ENCODE results near the gene SIMC1. TPM values are rescaled to one million over a fixed set of nuclear protein-coding genes. Genes with fewer than 3 reads are reported as not detected.
"Not testable (repeated sequence)": the region's sequence is repeated elsewhere in the genome, so short reads cannot be mapped to it uniquely, and the experiment has no call there.

Gene SIMC1
- total RNA-seq, 3 donors from 2014 or later (not counting 1 experiment from before 2014, with no cell fraction given) = 19.6 to 30.2 (median 27.8) TPM

DNA sequence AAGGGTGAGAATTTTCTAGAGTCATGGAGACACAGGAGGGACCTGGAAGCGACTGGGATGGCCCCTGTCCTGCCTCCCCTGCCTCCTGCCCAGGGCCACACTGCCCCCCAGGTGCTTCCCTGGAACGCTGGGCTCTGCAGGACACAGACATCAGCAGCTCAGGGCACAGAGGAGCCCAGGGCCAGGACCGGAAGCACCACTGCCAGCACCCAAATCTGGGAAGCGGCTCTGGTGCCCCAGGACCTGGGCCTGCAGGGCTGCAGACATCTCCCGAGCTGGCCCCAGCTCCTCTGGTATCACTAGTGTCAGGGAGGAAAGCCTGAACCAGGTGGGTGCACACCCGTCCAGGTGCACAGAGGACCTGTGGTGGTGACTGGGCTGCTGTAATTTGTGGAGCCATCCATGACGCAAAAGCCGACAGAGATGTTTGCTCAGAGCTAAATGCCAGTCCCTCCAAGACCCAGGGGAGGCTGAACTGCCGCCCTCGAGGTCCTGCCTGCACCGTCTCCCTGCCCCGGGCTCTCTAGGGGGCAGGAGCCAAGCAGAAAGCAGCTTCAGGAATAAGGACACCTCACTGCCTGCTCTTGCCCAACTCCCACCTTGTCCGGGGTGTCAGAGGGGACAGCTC lies 46.0 kb upstream of the SIMC1 start:
- H3K9me3 Mint-ChIP-seq = no peaks in the 10 kb centered on the region
- WGBS (ENCODE audit: insufficient coverage) = 78% methylated on average over 13 of the region's 13 CpGs

DNA sequence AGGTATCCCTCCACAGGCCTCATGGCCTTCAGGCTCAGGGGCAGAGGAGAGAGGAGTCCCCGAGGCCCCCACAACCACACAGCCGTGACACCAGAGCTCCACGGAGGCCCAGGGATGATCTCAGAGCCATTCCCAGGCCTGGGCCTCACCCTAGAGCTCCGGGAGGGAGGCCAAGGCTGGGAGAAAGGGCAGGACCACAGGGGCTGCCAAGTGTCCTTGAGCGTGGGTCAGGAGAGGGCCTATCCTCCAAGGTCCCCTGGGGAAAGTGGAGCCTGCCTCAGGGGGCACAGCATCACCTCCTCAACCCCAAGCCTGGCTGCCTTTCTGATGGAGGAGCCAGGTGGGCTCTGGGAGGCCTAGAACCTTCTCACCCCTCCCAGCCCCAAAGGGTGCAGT lies 45.5 kb upstream of the SIMC1 start:
- H3K27ac Mint-ChIP-seq; H3K9me3 Mint-ChIP-seq; H3K27ac ChIP-seq (ENCODE audit: low read length); H3K27me3 ChIP-seq (ENCODE audit: control insufficient read depth, insufficient read depth, low read length); H3K4me3 ChIP-seq (ENCODE audit: low read length); H3K36me3 ChIP-seq (ENCODE audit: control insufficient read depth, insufficient read depth, low read length); H3K9me3 ChIP-seq (ENCODE audit: control insufficient read depth, insufficient read depth, low read length); H3K36me3 Mint-ChIP-seq; ATAC-seq; H3K27me3 Mint-ChIP-seq (ENCODE audit: low read depth in 2 of 2); DNase-seq; H3K4me3 Mint-ChIP-seq; intact Hi-C loops (cut with micrococcal nuclease); H3K4me1 Mint-ChIP-seq; H3K4me1 ChIP-seq (ENCODE audit: control insufficient read depth, insufficient read depth, low read length): not testable (repeated sequence)
- 88% methylated on average over 4 of the region's 5 CpGs for WGBS (ENCODE audit: insufficient coverage)

More for the DNA sequence above, 46.0 kb upstream of the SIMC1 start:
- Mint-ChIP-seq H3K4me1 (no peaks in the 10 kb centered on the region), H3K27ac (no peak overlapping the region), H3K4me3 (no peak overlapping the region), H3K36me3 (no peaks in the 10 kb centered on the region), H3K27me3 (ENCODE audit: low read depth in 2 of 2) (peaks cover 0 to 2% of the 10 kb centered on the region in 2 donors)
- DNase-seq = no peak
- Histone ChIP-seq H3K4me3 (ENCODE audit: low read length) (no peak overlapping the region), H3K27me3 (ENCODE audit: control insufficient read depth, insufficient read depth, low read length) (no peaks in the 10 kb centered on the region), H3K4me1 (ENCODE audit: control insufficient read depth, insufficient read depth, low read length) (no peaks in the 10 kb centered on the region), H3K36me3 (ENCODE audit: control insufficient read depth, insufficient read depth, low read length) (no peaks in the 10 kb centered on the region), H3K9me3 (ENCODE audit: control insufficient read depth, insufficient read depth, low read length) (no peaks in the 10 kb centered on the region), H3K27ac (ENCODE audit: low read length) (no peak overlapping the region)
- no peak for ATAC-seq
- intact Hi-C loops (cut with micrococcal nuclease) = no loop called here
- TF ChIP-seq, protein P1, sequence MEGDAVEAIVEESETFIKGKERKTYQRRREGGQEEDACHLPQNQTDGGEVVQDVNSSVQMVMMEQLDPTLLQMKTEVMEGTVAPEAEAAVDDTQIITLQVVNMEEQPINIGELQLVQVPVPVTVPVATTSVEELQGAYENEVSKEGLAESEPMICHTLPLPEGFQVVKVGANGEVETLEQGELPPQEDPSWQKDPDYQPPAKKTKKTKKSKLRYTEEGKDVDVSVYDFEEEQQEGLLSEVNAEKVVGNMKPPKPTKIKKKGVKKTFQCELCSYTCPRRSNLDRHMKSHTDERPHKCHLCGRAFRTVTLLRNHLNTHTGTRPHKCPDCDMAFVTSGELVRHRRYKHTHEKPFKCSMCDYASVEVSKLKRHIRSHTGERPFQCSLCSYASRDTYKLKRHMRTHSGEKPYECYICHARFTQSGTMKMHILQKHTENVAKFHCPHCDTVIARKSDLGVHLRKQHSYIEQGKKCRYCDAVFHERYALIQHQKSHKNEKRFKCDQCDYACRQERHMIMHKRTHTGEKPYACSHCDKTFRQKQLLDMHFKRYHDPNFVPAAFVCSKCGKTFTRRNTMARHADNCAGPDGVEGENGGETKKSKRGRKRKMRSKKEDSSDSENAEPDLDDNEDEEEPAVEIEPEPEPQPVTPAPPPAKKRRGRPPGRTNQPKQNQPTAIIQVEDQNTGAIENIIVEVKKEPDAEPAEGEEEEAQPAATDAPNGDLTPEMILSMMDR (IDR thresholded peaks at IDR 0.05) = no peak

DNA sequence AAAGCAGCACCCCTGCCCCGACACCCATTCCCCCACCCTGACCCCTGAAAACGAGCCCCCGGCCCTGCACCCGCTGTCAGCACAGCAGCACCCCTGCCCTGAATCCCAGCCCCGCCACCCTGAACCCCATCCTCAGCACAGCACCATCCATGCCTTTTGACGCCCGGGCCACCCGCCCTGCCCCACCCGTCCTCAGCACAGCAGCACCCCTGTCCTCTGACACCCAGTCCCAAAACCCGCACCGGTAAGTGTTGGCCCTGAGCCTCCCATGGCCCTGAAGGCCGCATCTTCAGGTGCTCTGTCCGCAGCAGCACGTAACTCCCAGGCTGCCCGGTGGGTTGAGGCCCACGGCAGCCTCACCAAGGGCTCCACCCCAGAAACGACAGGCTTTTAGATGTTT lies 44.6 kb upstream of the SIMC1 start:
- H3K27me3 ChIP-seq (ENCODE audit: control insufficient read depth, insufficient read depth, low read length); H3K36me3 Mint-ChIP-seq; H3K27ac Mint-ChIP-seq; H3K27me3 Mint-ChIP-seq (ENCODE audit: low read depth in 2 of 2); H3K9me3 Mint-ChIP-seq; H3K4me3 ChIP-seq (ENCODE audit: low read length); H3K27ac ChIP-seq (ENCODE audit: low read length); H3K9me3 ChIP-seq (ENCODE audit: control insufficient read depth, insufficient read depth, low read length); intact Hi-C loops (cut with micrococcal nuclease); DNase-seq; H3K36me3 ChIP-seq (ENCODE audit: control insufficient read depth, insufficient read depth, low read length); ATAC-seq; H3K4me1 ChIP-seq (ENCODE audit: control insufficient read depth, insufficient read depth, low read length); H3K4me3 Mint-ChIP-seq; H3K4me1 Mint-ChIP-seq: not testable (repeated sequence)
- 75% methylated on average over 17 of the region's 17 CpGs for WGBS (ENCODE audit: insufficient coverage)

DNA sequence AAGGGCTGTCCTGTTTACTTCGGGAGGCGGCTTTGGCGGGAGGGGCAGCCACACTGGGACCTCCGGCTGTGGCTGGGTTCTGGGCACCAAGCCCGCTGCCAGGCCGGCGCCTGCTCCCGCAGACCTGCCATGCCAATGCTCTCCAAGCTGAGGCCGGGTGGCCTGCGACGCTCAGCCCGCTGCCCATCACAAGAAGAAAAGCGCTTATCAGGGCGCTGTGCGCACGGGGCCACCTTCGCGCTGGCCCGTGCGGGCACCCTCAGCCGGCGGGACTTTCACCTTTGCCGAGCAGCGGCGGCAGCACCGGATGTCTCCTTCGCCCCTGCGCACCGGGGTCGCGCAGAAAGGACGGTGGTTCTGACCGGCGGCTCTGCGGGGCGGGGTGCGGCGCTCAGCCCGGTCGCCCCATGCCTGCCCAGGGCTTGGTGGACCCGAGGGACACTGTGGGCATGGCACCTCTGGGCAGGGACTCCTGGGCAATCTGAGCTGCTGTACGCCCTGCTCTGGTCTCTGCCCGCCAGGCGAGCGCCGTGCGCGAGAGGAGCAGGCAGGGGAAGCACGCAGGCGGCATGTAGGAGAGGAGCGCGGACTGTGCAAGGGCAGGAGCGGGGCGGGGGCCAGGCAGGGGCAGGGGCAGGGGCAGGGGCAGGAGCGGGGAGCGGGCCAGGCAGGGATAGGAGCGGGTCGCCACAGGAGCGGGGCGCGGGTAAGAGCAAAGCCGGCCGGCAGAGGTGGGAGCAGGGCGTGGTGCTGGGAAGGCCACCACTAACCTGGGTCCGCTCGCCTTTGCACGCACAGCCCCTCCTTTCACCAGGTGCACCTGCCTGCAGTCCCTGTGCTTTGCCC lies 43.8 kb upstream of the SIMC1 start:
- H3K27ac ChIP-seq (ENCODE audit: low read length); H3K36me3 ChIP-seq (ENCODE audit: control insufficient read depth, insufficient read depth, low read length); DNase-seq; H3K27me3 ChIP-seq (ENCODE audit: control insufficient read depth, insufficient read depth, low read length); H3K4me1 Mint-ChIP-seq; H3K36me3 Mint-ChIP-seq; H3K4me1 ChIP-seq (ENCODE audit: control insufficient read depth, insufficient read depth, low read length); intact Hi-C loops (cut with micrococcal nuclease); H3K27ac Mint-ChIP-seq; H3K9me3 ChIP-seq (ENCODE audit: control insufficient read depth, insufficient read depth, low read length); H3K9me3 Mint-ChIP-seq; H3K27me3 Mint-ChIP-seq (ENCODE audit: low read depth in 2 of 2): not testable (repeated sequence)
- H3K4me3 Mint-ChIP-seq = peak overlapping the region; percentile 28
- H3K4me3 ChIP-seq (ENCODE audit: low read length) = peak overlapping the region; percentile 22
- ATAC-seq = peak in 1 of 3 donors; percentile 55
- WGBS (ENCODE audit: insufficient coverage) = 7% methylated on average over 40 of the region's 67 CpGs

DNA sequence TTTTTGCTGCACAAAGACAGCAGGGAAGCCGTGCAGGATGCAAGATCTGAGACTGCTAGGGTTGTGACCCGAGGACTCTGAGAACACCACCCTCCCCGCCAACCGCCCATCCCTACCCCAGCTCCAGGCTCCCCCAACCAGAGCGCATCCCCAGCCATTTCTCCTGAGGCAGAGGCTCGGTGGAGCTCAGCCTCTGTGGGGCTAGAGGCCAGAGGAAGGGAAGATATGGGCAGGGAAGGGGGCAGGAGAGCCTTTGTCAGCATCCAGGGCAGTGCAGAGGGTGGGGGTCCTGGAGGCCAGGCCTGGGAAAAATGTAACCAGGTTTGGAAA lies 43.2 kb upstream of the SIMC1 start:
- H3K36me3 Mint-ChIP-seq; ATAC-seq; H3K9me3 ChIP-seq (ENCODE audit: control insufficient read depth, insufficient read depth, low read length); H3K36me3 ChIP-seq (ENCODE audit: control insufficient read depth, insufficient read depth, low read length); H3K4me3 Mint-ChIP-seq; H3K27ac Mint-ChIP-seq; H3K9me3 Mint-ChIP-seq; intact Hi-C loops (cut with micrococcal nuclease); DNase-seq; H3K27me3 ChIP-seq (ENCODE audit: control insufficient read depth, insufficient read depth, low read length); H3K27me3 Mint-ChIP-seq (ENCODE audit: low read depth in 2 of 2); H3K27ac ChIP-seq (ENCODE audit: low read length); H3K4me1 ChIP-seq (ENCODE audit: control insufficient read depth, insufficient read depth, low read length); H3K4me3 ChIP-seq (ENCODE audit: low read length); H3K4me1 Mint-ChIP-seq: not testable (repeated sequence)
- WGBS (ENCODE audit: insufficient coverage) = 0% methylated on average over 2 of the region's 6 CpGs

DNA sequence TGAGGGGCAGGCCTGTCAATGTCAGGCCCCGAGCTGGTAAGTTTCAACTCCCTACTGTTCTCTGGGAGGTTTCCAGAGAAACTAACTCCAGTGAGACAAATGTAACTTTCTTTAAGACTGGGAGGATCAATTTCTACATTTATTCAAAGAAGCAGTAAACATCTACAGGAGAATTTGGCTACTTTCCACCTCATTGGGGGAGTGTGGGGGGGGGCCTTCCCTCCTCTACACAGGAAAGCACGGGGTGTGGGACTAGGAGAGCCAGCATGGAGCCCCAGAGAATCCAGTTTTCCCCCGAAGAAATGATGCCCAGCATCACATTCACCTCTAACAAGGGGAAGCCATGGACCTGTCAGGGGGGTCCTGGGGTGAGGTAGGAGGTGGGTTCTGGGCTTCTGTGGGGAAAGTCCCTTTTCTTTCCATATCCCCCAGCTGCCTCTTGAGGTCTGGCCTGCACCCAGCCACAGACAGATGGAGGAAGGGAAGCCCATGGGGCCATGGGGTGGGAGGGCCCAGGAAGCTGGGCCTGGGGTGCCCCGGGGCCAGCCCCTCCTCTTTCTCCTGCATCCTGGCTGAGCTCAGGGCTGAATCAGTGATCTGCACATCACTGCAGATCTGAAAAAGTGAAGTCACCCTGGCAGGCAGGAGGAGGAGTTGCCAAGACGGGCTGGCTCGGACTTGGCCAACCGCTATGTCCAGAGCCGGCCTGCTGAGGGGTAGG lies 42.6 kb upstream of the SIMC1 start:
- ATAC-seq; H3K4me3 Mint-ChIP-seq; H3K27me3 ChIP-seq (ENCODE audit: control insufficient read depth, insufficient read depth, low read length): not testable (repeated sequence)

DNA sequence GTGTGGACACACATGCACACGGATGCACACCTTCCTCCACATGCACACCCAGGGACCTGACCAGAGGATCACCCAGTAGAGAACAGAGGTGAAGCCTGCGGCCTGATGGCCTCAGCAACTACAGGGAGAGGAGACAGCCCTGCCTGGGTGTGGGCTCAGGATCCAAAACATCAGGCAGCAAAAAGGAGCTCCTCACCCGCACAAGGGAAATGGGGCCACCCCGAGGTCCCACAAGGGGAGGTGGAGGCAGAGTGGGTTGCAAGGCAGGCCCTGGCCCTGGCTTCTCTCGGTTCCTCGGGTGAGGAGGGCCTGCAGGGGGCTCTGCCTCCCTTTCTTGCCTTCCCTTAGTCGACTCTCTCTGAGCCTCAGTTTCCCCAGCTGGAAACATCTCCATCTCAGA lies 41.4 kb upstream of the SIMC1 start:
- H3K27me3 Mint-ChIP-seq (ENCODE audit: low read depth in 2 of 2); DNase-seq; H3K27me3 ChIP-seq (ENCODE audit: control insufficient read depth, insufficient read depth, low read length); H3K36me3 Mint-ChIP-seq; H3K4me3 Mint-ChIP-seq; H3K4me1 ChIP-seq (ENCODE audit: control insufficient read depth, insufficient read depth, low read length); H3K27ac ChIP-seq (ENCODE audit: low read length); H3K36me3 ChIP-seq (ENCODE audit: control insufficient read depth, insufficient read depth, low read length); H3K9me3 Mint-ChIP-seq; H3K9me3 ChIP-seq (ENCODE audit: control insufficient read depth, insufficient read depth, low read length); intact Hi-C loops (cut with micrococcal nuclease); H3K4me3 ChIP-seq (ENCODE audit: low read length); ATAC-seq; H3K27ac Mint-ChIP-seq; H3K4me1 Mint-ChIP-seq: not testable (repeated sequence)
- WGBS (ENCODE audit: insufficient coverage) = 87% methylated on average over 2 of the region's 7 CpGs

More for the DNA sequence above, 42.6 kb upstream of the SIMC1 start:
- H3K27me3 Mint-ChIP-seq (ENCODE audit: low read depth in 2 of 2); H3K9me3 Mint-ChIP-seq; H3K4me1 ChIP-seq (ENCODE audit: control insufficient read depth, insufficient read depth, low read length); H3K9me3 ChIP-seq (ENCODE audit: control insufficient read depth, insufficient read depth, low read length); H3K36me3 ChIP-seq (ENCODE audit: control insufficient read depth, insufficient read depth, low read length); H3K27ac ChIP-seq (ENCODE audit: low read length); H3K4me1 Mint-ChIP-seq; H3K36me3 Mint-ChIP-seq; H3K27ac Mint-ChIP-seq; intact Hi-C loops (cut with micrococcal nuclease); DNase-seq; H3K4me3 ChIP-seq (ENCODE audit: low read length): not testable (repeated sequence)
- 15% methylated on average over 4 of the region's 8 CpGs for WGBS (ENCODE audit: insufficient coverage)

Measured in natural killer cell (primary cell).